ENCODE measurements around the gene ACTL9. TPM values are rescaled to one million over a fixed set of nuclear protein-coding genes. Genes with fewer than 3 reads are reported as not detected.
"Not testable (repeated sequence)": the region's sequence is repeated elsewhere in the genome, so short reads cannot be mapped to it uniquely, and the experiment has no call there.

ACTL9 gene, protein sequence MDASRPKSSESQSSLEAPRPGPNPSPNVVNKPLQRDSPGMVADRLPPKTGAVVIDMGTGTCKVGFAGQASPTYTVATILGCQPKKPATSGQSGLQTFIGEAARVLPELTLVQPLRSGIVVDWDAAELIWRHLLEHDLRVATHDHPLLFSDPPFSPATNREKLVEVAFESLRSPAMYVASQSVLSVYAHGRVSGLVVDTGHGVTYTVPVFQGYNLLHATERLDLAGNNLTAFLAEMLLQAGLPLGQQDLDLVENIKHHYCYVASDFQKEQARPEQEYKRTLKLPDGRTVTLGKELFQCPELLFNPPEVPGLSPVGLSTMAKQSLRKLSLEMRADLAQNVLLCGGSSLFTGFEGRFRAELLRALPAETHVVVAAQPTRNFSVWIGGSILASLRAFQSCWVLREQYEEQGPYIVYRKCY
- not detected for total RNA-seq
- polyA plus RNA-seq = not detected
- long read RNA-seq, donor 1 = 0 reads
- long read RNA-seq, donor 2 = 0 reads
- long read RNA-seq, donor 3 = 0 reads

DNA sequence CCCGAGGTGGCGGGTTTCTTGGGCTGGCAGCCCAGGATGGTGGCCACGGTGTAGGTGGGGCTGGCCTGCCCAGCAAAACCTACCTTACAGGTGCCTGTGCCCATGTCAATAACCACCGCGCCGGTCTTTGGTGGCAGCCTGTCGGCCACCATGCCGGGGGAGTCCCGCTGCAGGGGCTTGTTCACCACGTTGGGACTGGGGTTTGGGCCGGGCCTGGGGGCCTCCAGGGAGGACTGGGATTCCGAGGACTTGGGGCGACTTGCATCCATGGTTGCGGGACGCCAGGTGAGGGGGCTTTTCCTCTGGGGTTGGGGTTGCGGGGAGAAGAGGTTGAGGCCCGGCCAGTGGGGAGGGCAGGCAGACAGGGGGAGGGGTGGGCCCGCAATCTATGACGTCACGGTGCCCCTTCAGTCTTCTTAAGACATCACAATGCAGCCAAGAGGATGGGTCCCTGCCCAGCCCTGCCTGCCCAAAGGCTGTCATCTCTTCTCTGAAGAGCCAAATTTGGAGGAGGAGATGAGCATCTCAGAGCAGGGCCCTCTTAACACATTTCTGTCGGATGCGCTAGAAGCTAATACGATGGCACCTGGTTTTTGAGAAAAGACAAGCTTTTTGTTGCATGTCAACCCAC, at the start of gene ACTL9:
TSS of gene ACTL9 (minus strand) at position 363 of the 631 bp plus-strand sequence. CDS start at position 269, 94 bp downstream.
- ATAC-seq (no peak), DNase-seq (no peak)
- peaks cover 0 to 6% (median 0%) of the 10 kb centered on the region in 12 donors for H3K4me1 ChIP-seq
- no peak within 1 kb of the TSS for H3K27ac ChIP-seq
- H3K9me3 ChIP-seq = no peaks in the 10 kb centered on the region
- H3K27me3 ChIP-seq = peaks cover 2 to 65% (median 11%) of the 10 kb centered on the region in 9 donors
- no peak within 1 kb of the TSS for H3K4me3 ChIP-seq
- intact Hi-C loops (cut with DNase I) = loop anchor here in 1 of 10 donors (10.0 kb wide), 1 partner anchor 434 kb away; no protein-coding TSS in a partner anchor
- TF ChIP-seq POLR2A (IDR thresholded peaks at IDR 0.05) = no peak
- TF ChIP-seq, protein P1, sequence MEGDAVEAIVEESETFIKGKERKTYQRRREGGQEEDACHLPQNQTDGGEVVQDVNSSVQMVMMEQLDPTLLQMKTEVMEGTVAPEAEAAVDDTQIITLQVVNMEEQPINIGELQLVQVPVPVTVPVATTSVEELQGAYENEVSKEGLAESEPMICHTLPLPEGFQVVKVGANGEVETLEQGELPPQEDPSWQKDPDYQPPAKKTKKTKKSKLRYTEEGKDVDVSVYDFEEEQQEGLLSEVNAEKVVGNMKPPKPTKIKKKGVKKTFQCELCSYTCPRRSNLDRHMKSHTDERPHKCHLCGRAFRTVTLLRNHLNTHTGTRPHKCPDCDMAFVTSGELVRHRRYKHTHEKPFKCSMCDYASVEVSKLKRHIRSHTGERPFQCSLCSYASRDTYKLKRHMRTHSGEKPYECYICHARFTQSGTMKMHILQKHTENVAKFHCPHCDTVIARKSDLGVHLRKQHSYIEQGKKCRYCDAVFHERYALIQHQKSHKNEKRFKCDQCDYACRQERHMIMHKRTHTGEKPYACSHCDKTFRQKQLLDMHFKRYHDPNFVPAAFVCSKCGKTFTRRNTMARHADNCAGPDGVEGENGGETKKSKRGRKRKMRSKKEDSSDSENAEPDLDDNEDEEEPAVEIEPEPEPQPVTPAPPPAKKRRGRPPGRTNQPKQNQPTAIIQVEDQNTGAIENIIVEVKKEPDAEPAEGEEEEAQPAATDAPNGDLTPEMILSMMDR (IDR thresholded peaks at IDR 0.05) = no peak
- H3K36me3 ChIP-seq = no peaks in the 10 kb centered on the region
- 34 to 68% (median 59%) methylated on average over 12 to 23 of the region's 23 CpGs for WGBS, 4 donors

DNA sequence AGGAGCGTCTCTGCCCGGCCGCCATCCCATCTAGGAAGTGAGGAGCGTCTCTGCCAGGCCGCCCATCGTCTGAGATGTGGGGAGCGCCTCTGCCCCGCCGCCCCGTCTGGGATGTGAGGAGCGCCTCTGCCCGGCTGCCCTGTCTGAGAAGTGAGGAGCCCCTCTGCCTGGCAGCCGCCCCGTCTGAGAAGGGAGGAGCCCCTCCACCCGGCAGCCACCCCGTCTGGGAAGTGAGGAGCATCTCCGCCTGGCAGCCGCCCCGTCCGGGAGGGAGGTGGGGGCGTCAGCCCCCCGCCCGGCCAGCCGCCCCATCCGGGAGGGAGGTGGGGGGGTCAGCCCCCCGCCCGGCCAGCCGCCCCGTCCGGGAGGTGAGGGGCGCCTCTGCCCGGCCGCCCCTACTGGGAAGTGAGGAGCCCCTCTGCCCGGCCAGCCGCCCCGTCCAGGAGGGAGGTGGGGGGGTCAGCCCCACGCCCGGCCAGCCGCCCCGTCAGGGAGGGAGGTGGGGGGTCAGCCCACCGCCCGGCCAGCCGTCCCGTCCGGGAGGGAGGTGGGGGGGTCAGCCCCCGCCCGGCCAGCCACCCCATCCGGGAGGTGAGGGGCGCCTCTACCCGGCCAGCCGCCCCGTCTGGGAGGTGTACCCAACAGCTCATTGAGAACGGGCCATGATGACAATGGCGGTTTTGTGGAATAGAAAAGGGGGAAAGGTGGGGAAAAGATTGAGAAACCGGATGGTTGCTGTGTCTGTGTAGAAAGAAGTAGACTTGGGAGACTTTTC, 40.9 kb upstream of the ACTL9 start:
- intact Hi-C loops (cut with DNase I); H3K27ac ChIP-seq; H3K27me3 ChIP-seq; H3K36me3 ChIP-seq; DNase-seq; H3K4me3 ChIP-seq; ATAC-seq; H3K4me1 ChIP-seq; H3K9me3 ChIP-seq: not testable (repeated sequence)
- 86 to 98% (median 92%) methylated on average over 15 to 44 of the region's 55 CpGs for WGBS, 4 donors

DNA sequence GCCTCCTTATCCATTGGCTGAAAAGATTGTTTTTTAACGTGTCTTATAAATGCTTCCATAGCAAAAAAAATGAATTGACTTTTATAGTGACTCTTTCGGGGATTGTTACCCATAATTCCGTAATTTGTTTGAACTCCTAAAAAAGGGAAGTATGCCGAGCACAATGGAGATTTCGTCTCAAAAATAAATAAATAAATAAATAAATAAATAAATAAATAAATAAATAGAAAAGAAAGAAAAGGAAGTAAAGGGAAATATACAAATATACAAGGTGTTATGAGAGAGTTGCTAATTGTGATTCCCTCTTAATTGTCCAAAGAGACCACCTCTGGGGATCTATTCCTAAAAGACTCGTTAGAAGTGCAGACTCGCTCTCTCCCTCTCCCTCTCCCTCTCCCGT, 39.8 kb upstream of the ACTL9 start:
- no peak overlapping the region for H3K4me3 ChIP-seq
- H3K27ac ChIP-seq = no peak overlapping the region
- no peak for DNase-seq
- no peaks in the 10 kb centered on the region for H3K4me1 ChIP-seq
- no peaks in the 10 kb centered on the region for H3K27me3 ChIP-seq
- no peaks in the 10 kb centered on the region for H3K9me3 ChIP-seq
- intact Hi-C loops (cut with DNase I) = no loop called here
- ATAC-seq = no peak
- no peaks in the 10 kb centered on the region for H3K36me3 ChIP-seq
- WGBS, 4 donors = 80 to 85% (median 83%) methylated on average over 8 of the region's 8 CpGs
- TF ChIP-seq, protein P1 (IDR thresholded peaks at IDR 0.05) = no peak
- no peak for TF ChIP-seq POLR2A (IDR thresholded peaks at IDR 0.05)

- Histone ChIP-seq H3K9me3 (no peaks in the 10 kb centered on the region), H3K4me1 (no peaks in the 10 kb centered on the region), H3K4me3 (no peak overlapping the region), H3K36me3 (no peaks in the 10 kb centered on the region), H3K27ac (no peak overlapping the region), H3K27me3 (peaks cover 0 to 2% (median 0%) of the 10 kb centered on the region in 9 donors)
- WGBS, 4 donors = 58 to 68% (median 60%) methylated on average over 19 of the region's 19 CpGs
- intact Hi-C loops (cut with DNase I) = no loop called here
- no peak for TF ChIP-seq POLR2A (IDR thresholded peaks at IDR 0.05)
- TF ChIP-seq, protein P1 (IDR thresholded peaks at IDR 0.05) = no peak
- ATAC-seq (no peak), DNase-seq (no peak)
Measured at GRCh38 chr19:8731428-8732169, 33.0 kb upstream of the ACTL9 start.
